ENCODE data around the gene GCN1.

- no peak for TF ChIP-seq EZH2 (IDR thresholded peaks at IDR 0.05; ENCODE audit: low read length, missing control alignments)
- TF ChIP-seq, protein P1, sequence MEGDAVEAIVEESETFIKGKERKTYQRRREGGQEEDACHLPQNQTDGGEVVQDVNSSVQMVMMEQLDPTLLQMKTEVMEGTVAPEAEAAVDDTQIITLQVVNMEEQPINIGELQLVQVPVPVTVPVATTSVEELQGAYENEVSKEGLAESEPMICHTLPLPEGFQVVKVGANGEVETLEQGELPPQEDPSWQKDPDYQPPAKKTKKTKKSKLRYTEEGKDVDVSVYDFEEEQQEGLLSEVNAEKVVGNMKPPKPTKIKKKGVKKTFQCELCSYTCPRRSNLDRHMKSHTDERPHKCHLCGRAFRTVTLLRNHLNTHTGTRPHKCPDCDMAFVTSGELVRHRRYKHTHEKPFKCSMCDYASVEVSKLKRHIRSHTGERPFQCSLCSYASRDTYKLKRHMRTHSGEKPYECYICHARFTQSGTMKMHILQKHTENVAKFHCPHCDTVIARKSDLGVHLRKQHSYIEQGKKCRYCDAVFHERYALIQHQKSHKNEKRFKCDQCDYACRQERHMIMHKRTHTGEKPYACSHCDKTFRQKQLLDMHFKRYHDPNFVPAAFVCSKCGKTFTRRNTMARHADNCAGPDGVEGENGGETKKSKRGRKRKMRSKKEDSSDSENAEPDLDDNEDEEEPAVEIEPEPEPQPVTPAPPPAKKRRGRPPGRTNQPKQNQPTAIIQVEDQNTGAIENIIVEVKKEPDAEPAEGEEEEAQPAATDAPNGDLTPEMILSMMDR (conservative IDR thresholded peaks at IDR 0.05 in 1 of 2, IDR thresholded peaks at IDR 0.05 in 1 of 2; ENCODE audit: low read depth in 1 of 2, low read length in 2 of 2): no peak
Observed at GRCh38 chr12:120175537-120175936, 19.0 kb downstream of the GCN1 start.
